ENCODE measurements around the gene CNNM1. TPM values are rescaled to one million over a fixed set of nuclear protein-coding genes. Genes with fewer than 3 reads are reported as not detected.

The CNNM1 gene
- total RNA-seq, 1 donor from 2014 or later = 0.35 TPM

- ATAC-seq (no peak), DNase-seq (no peak)
- H3K4me3 ChIP-seq = no peak overlapping the region
- intact Hi-C loops (cut with DNase I) = no loop called here
- TF ChIP-seq CTCF (IDR thresholded peaks at IDR 0.05) = no peak
- H3K36me3 ChIP-seq = peaks cover 17% of the 10 kb centered on the region
- no peaks in the 10 kb centered on the region for H3K4me1 ChIP-seq
- no peaks in the 10 kb centered on the region for H3K9me3 ChIP-seq
- H3K27me3 ChIP-seq (ENCODE audit: low read depth) = no peaks in the 10 kb centered on the region
- no peak overlapping the region for H3K27ac ChIP-seq
Measured at GRCh38 chr10:99411546-99411945, 82.4 kb downstream of the CNNM1 start.

GRCh38 chr10:99412099-99412498 is 82.9 kb downstream of the CNNM1 start:
- TF ChIP-seq CTCF (IDR thresholded peaks at IDR 0.05) = no peak
- Histone ChIP-seq H3K27me3 (ENCODE audit: low read depth) (no peaks in the 10 kb centered on the region), H3K36me3 (peaks cover 12% of the 10 kb centered on the region), H3K9me3 (no peaks in the 10 kb centered on the region), H3K27ac (no peak overlapping the region), H3K4me3 (no peak overlapping the region), H3K4me1 (no peaks in the 10 kb centered on the region)
- ATAC-seq (no peak), DNase-seq (no peak)
- intact Hi-C loops (cut with DNase I) = no loop called here

GRCh38 chr10:99418910-99419624 is 89.9 kb downstream of the CNNM1 start:
- Histone ChIP-seq H3K4me1 (no peaks in the 10 kb centered on the region), H3K36me3 (peaks cover 30% of the 10 kb centered on the region), H3K27ac (no peak overlapping the region), H3K4me3 (no peak overlapping the region), H3K27me3 (ENCODE audit: low read depth) (no peaks in the 10 kb centered on the region), H3K9me3 (no peaks in the 10 kb centered on the region)
- intact Hi-C loops (cut with DNase I) = no loop called here
- no peak for TF ChIP-seq CTCF (IDR thresholded peaks at IDR 0.05)
- no peak for DNase-seq
- no peak for ATAC-seq

GRCh38 chr10:99419688-99420087 is 90.5 kb downstream of the CNNM1 start:
- intact Hi-C loops (cut with DNase I) = no loop called here
- Histone ChIP-seq H3K27ac (no peak overlapping the region), H3K9me3 (no peaks in the 10 kb centered on the region), H3K36me3 (peaks cover 34% of the 10 kb centered on the region), H3K4me1 (no peaks in the 10 kb centered on the region), H3K4me3 (no peak overlapping the region), H3K27me3 (ENCODE audit: low read depth) (no peaks in the 10 kb centered on the region)
- no peak for TF ChIP-seq CTCF (IDR thresholded peaks at IDR 0.05)
- DNase-seq (no peak), ATAC-seq (no peak)

GRCh38 chr10:99421233-99421739 is 92.1 kb downstream of the CNNM1 start:
- ATAC-seq (peak in 1 of 2 donors; percentile 51), DNase-seq (no peak)
- intact Hi-C loops (cut with DNase I) = no loop called here
- H3K9me3 ChIP-seq = no peaks in the 10 kb centered on the region
- no peaks in the 10 kb centered on the region for H3K4me1 ChIP-seq
- peaks cover 45% of the 10 kb centered on the region for H3K36me3 ChIP-seq
- H3K4me3 ChIP-seq = no peak overlapping the region
- H3K27ac ChIP-seq = no peak overlapping the region
- no peaks in the 10 kb centered on the region for H3K27me3 ChIP-seq (ENCODE audit: low read depth)
- TF ChIP-seq CTCF (IDR thresholded peaks at IDR 0.05) = no peak
